GM12878 (cell line): ENCODE data around the gene BMF. TPM values are rescaled to one million over a fixed set of nuclear protein-coding genes. Genes with fewer than 3 reads are reported as not detected.

Experiments used
- BCLAF1 ChIP-seq: fragments of 450-650 bp; IDR thresholded peaks from 2 replicates; pipeline ENCODE4 v1.6.1; 2017; ENCODE audit warnings: antibody characterized with exemption, mild to moderate bottlenecking, moderate library complexity
- BMI1 ChIP-seq: fragments of 450-650 bp; IDR thresholded peaks from 2 replicates; pipeline ENCODE4 v1.6.1; 2016; ENCODE audit warnings: mild to moderate bottlenecking, moderate library complexity, borderline replicate concordance
- BRCA1 ChIP-seq: IDR thresholded peaks from 2 replicates; pipeline ENCODE4 v1.6.1; 2011; ENCODE audit warnings: low read depth, low read length, improper control_type of control experiment
- CBX3 ChIP-seq: fragments of 200-600 bp; sonication (generic); IDR thresholded peaks from 2 replicates; pipeline ENCODE4 v1.6.1; 2016; ENCODE audit warnings: low read depth, borderline replicate concordance
- CREB1 ChIP-seq: IDR thresholded peaks from 2 replicates; pipeline ENCODE4 v1.6.1; 2012; ENCODE audit warnings: low read depth, mild to moderate bottlenecking, inconsistent platforms
- MAX ChIP-seq: IDR thresholded peaks from 2 replicates; pipeline ENCODE4 v1.6.1; 2012; ENCODE audit warnings: low read depth, low read length, improper control_type of control experiment
- NR2C2 ChIP-seq: IDR thresholded peaks from 2 replicates; pipeline ENCODE4 v1.6.1; 2011; ENCODE audit warnings: borderline replicate concordance, low read depth; ENCODE audit not compliant: control insufficient read depth, insufficient read length
- PML ChIP-seq: IDR thresholded peaks from 2 replicates; pipeline ENCODE4 v1.6.1; 2012; ENCODE audit warnings: low read length, inconsistent platforms
- USF1 ChIP-seq: IDR thresholded peaks from 2 replicates; pipeline ENCODE4 v1.6.1; 2011; ENCODE audit warnings: borderline replicate concordance, low read depth, mild to moderate bottlenecking, moderate library complexity, mixed read lengths, low read length; ENCODE audit not compliant: insufficient read depth; ENCODE audit errors: extremely low read length
- USF2 ChIP-seq: IDR thresholded peaks from 2 replicates; pipeline ENCODE4 v1.6.1; 2011; ENCODE audit warnings: low read depth, low read length, improper control_type of control experiment, borderline replicate concordance
- polyA plus RNA-seq, 11 experiments: library from polyadenylated mRNA; depleted of rRNA in 4 of 11; unstranded in 6 of 11; stranded (reverse) in 5 of 11; fragments of >200 nt; fragmentation: Nextera tagmentation in 4 of 11; fragmentation: Illumina TruSeq in 1 of 11; extraction: Ambion mirVana in 4 of 11; extraction: Trizol in 1 of 11; gene quantifications; 1 replicate in 1 of 11; 2 replicates in 10 of 11; pipeline versions ENCODE4 v1.2.1 to v1.2.3, GENCODE V29; 2011 to 2016; ENCODE audit warnings: inconsistent platforms in 2 of 11, missing spikeins in 2 of 11, low read depth in 1 of 11
- total RNA-seq, 4 experiments: library from RNA; depleted of rRNA in 3 of 4; stranded (reverse); fragments of >200 nt in 3 of 4; fragmentation: Illumina TruSeq in 1 of 4; extraction: Trizol in 1 of 4; gene quantifications; 2 replicates each; pipeline versions ENCODE4 v1.2.1 to v1.2.3, GENCODE V29; 2013 to 2021

Gene BMF
- total and polyA plus RNA-seq, 10 of the 15 experiments (the other 5 are each of a cell fraction or from before 2014, with no cell fraction given) = 0.82 to 34.9 (median 16.9) TPM

GRCh38 chr15:40040770-40041169 is 67.9 kb downstream of the BMF start (continued):
- no peak for TF ChIP-seq USF2
- no peak for TF ChIP-seq CREB1
- no peak for TF ChIP-seq MAX
- no peak for TF ChIP-seq USF1
- no peak for TF ChIP-seq BRCA1
- TF ChIP-seq BMI1 = no peak
- no peak for TF ChIP-seq PML
- TF ChIP-seq CBX3 = no peak
- no peak for TF ChIP-seq NR2C2
- TF ChIP-seq BCLAF1 = no peak
